ENCODE results near the gene MTR.

The MTR gene

GRCh38 chr1:236800623-236801022 is 5.5 kb downstream of the MTR start:
- TF ChIP-seq CTCF (IDR thresholded peaks at IDR 0.05): no peak

GRCh38 chr1:236802264-236802663 is 7.2 kb downstream of the MTR start:
- TF ChIP-seq CTCF (IDR thresholded peaks at IDR 0.05): no peak

- TF ChIP-seq CTCF (IDR thresholded peaks at IDR 0.05): no peak
Observed at GRCh38 chr1:236806634-236807033, 11.5 kb downstream of the MTR start.

- TF ChIP-seq CTCF (IDR thresholded peaks at IDR 0.05): no peak
Observed at GRCh38 chr1:236808005-236808404, 12.9 kb downstream of the MTR start.

GRCh38 chr1:236808564-236809130 is 13.6 kb downstream of the MTR start:
- no peak for TF ChIP-seq CTCF (IDR thresholded peaks at IDR 0.05)

GRCh38 chr1:236809148-236809547 is 14.1 kb downstream of the MTR start:
- TF ChIP-seq CTCF (IDR thresholded peaks at IDR 0.05): no peak

GRCh38 chr1:236810018-236810417 is 14.9 kb downstream of the MTR start:
- TF ChIP-seq CTCF (IDR thresholded peaks at IDR 0.05): no peak
